ENCODE measurements around the gene PTOV1. TPM values are rescaled to one million over a fixed set of nuclear protein-coding genes. Genes with fewer than 3 reads are reported as not detected.

PTOV1 gene
- total RNA-seq, 1 donor from 2014 or later, result 107 TPM

DNA sequence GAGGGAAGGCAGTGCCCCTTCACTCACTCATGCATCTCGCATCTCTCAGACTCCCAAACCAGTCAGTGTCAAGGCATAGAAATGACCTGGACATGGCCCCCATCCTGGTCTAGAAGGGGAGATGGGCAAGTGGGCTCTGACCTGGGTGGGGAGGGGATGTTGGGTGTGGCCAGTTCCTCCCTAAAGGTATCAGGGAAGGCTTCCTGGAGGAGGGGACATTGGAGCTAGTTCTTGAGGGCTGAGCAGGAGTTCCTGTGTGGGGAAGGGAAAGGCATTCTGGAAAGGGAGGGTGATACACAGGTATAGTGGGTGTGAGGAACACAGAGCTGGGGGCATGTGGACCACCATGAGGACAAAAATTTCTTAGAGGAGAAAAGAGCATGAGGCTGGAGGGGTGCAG is 41.8 kb downstream of the PTOV1 start:
- H3K9me3 Mint-ChIP-seq, result no peaks in the 10 kb centered on the region
- H3K36me3 Mint-ChIP-seq (ENCODE audit: low read depth), result peaks cover 8% of the 10 kb centered on the region
- ATAC-seq (ENCODE audit: low read depth) (no peak), DNase-seq (no peak)
- H3K4me3 Mint-ChIP-seq, result no peak overlapping the region
- TF ChIP-seq, protein P1, sequence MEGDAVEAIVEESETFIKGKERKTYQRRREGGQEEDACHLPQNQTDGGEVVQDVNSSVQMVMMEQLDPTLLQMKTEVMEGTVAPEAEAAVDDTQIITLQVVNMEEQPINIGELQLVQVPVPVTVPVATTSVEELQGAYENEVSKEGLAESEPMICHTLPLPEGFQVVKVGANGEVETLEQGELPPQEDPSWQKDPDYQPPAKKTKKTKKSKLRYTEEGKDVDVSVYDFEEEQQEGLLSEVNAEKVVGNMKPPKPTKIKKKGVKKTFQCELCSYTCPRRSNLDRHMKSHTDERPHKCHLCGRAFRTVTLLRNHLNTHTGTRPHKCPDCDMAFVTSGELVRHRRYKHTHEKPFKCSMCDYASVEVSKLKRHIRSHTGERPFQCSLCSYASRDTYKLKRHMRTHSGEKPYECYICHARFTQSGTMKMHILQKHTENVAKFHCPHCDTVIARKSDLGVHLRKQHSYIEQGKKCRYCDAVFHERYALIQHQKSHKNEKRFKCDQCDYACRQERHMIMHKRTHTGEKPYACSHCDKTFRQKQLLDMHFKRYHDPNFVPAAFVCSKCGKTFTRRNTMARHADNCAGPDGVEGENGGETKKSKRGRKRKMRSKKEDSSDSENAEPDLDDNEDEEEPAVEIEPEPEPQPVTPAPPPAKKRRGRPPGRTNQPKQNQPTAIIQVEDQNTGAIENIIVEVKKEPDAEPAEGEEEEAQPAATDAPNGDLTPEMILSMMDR (IDR thresholded peaks at IDR 0.05), result no peak
- H3K27ac Mint-ChIP-seq, result peak overlapping the region; percentile 35
- CTCF ChIA-PET, result interaction anchor here (1.0 kb wide), 1 partner anchor 16 kb away, joined by 3 read pairs; the partner anchor contains the start of gene AKT1S1
- intact Hi-C loops (cut with micrococcal nuclease), result loop anchor here (10.0 kb wide), 1 partner anchor 558 kb away; the partner anchor contains the start of gene CD37
- no peaks in the 10 kb centered on the region for H3K27me3 Mint-ChIP-seq
- H3K4me1 Mint-ChIP-seq, result peaks cover 70% of the 10 kb centered on the region
- POLR2A ChIA-PET, result interaction anchor here (2.5 to 11.5 kb wide), 3 partner anchors 16 to 39 kb away, joined by 14 to 317 read pairs (median 229); partner anchors contain the start of genes AKT1S1, ATF5, NUP62 and TBC1D17

DNA sequence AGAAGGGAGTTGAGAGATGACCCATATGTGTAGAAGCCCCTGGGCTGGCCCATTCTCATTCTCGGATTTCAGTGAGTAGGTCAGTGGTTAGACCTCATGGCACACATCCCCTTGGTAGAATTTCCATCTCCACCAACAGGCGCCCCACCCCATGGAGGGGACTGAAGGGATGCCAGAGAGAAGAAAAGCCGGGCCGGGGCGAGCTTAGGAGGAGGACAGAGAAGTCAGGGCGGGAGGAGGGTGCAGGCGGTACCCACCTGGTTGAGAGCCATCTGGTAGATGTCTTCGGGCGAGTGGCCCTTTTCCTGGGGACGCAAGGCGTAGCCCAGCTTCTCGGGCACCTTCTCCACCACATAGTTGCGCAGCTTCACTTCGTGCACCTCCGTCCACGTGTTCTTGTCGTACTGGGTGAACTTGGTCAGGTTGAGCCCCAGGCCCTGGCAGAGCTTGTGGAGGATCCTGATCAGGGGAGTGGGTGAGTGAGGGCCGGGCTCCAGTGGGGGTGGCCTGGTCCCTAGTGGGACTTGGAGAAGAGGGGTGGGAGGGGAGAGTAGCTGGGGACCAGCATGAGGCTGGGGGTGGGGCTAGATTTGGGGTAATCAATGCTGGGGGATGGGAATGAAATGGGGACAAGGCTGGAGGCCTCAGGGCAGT is 43.2 kb downstream of the PTOV1 start:
- Mint-ChIP-seq H3K27ac (no peak overlapping the region), H3K4me1 (peaks cover 74% of the 10 kb centered on the region), H3K4me3 (no peak overlapping the region), H3K27me3 (no peaks in the 10 kb centered on the region), H3K36me3 (ENCODE audit: low read depth) (peaks cover 8% of the 10 kb centered on the region), H3K9me3 (no peaks in the 10 kb centered on the region)
- TF ChIP-seq, protein P1 (IDR thresholded peaks at IDR 0.05), result no peak
- ATAC-seq (ENCODE audit: low read depth) (no peak), DNase-seq (no peak)
- intact Hi-C loops (cut with micrococcal nuclease), result loop anchor here (10.0 kb wide), 1 partner anchor 559 kb away; the partner anchor contains the start of gene CD37
- POLR2A ChIA-PET, result interaction anchor here (0.7 to 11.5 kb wide), 7 partner anchors 15 to 490 kb away, joined by 5 to 317 read pairs (median 9); partner anchors contain the start of genes AKT1S1, ATF5, NUP62 and POLD1
- CTCF ChIA-PET, result no interaction called here

- Mint-ChIP-seq H3K27me3 (no peaks in the 10 kb centered on the region), H3K4me3 (peak overlapping the region; percentile 87), H3K36me3 (ENCODE audit: low read depth) (peaks cover 8% of the 10 kb centered on the region), H3K27ac (peak overlapping the region; percentile 65), H3K9me3 (no peaks in the 10 kb centered on the region), H3K4me1 (peaks cover 70% of the 10 kb centered on the region)
- CTCF ChIA-PET, result interaction anchor here (1.4 kb wide), 1 partner anchor 19 kb away, joined by 4 read pairs; no protein-coding TSS in a partner anchor
- POLR2A ChIA-PET, result interaction anchor here (0.8 to 11.5 kb wide), 7 partner anchors 17 to 128 kb away, joined by 3 to 317 read pairs (median 14); partner anchors contain the start of genes AKT1S1, AP2A1, ATF5 and NUP62
- TF ChIP-seq, protein P1 (IDR thresholded peaks at IDR 0.05), result no peak
- DNase-seq (no peak), ATAC-seq (ENCODE audit: low read depth) (no peak)
- intact Hi-C loops (cut with micrococcal nuclease), result loop anchor here (10.0 kb wide), 1 partner anchor 560 kb away; the partner anchor contains the start of gene CD37
Measured at GRCh38 chr19:49894879-49895565, 44.1 kb downstream of the PTOV1 start.

DNA sequence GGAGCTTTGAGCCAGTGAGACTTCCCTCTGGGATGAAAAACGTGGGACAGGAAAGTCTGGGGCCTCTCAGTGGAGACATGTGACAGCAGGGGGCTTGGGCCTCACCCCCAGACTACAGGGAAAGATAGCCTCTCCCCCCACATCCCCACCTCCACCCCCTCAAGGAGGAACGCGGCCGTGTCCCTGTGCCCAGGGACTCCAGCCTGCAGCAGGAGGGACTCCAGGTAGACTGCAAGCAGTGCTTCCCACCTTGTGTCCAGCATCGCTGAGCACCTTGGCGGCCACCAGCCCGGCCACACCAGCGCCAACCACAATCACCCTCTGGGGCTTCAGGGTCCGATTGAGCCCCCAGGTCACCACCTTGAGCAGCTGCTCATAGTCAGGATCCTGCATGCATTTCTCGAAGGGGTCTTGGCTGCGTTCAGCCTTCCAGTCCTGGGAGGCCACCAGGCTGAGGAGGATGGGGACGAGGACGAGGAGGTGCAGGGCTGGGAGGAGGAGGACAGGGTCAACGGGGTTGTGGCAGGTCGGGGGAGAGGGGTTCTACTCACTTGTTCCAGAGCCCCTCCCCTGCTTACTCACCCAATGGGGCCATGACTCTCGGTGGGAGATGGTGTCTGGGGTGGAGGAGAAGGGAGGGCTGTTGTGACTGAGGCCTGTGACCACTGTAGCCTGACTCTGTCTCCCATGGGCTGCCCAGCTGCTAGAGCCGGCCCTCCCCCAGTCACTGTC is 44.8 kb downstream of the PTOV1 start:
- H3K9me3 Mint-ChIP-seq, result no peaks in the 10 kb centered on the region
- no peaks in the 10 kb centered on the region for H3K27me3 Mint-ChIP-seq
- H3K36me3 Mint-ChIP-seq (ENCODE audit: low read depth), result peaks cover 8% of the 10 kb centered on the region
- ChIA-PET POLR2A (interaction anchor here (0.8 to 11.5 kb wide), 7 partner anchors 16 to 128 kb away, joined by 3 to 317 read pairs (median 8); partner anchors contain the start of genes AKT1S1, AP2A1, ATF5 and NUP62), CTCF (interaction anchor here (1.4 kb wide), 1 partner anchor 20 kb away, joined by 4 read pairs; no protein-coding TSS in a partner anchor)
- peak overlapping the region; percentile 87 for H3K4me3 Mint-ChIP-seq
- ATAC-seq (ENCODE audit: low read depth) (no peak), DNase-seq (no peak)
- intact Hi-C loops (cut with micrococcal nuclease), result loop anchor here (10.0 kb wide), 1 partner anchor 561 kb away; the partner anchor contains the start of gene CD37
- peak overlapping the region; percentile 99 for H3K27ac Mint-ChIP-seq
- H3K4me1 Mint-ChIP-seq, result peaks cover 70% of the 10 kb centered on the region
- TF ChIP-seq, protein P1 (IDR thresholded peaks at IDR 0.05), result no peak

Data from activated B cell treated with CpG ODN at 0.5 μM for 24 hours (primary cell).